HG02798 (cell line): Measurements from ENCODE around the gene RPTN.

Experiments
- ATAC-seq: cut with Tn5 transposase; IDR thresholded peaks from one replicate; pipeline ENCODE4 v1.9.1; 2021; ENCODE audit warnings: mild to moderate bottlenecking; ENCODE audit not compliant: unreplicated experiment, poor library complexity

RPTN gene

GRCh38 chr1:152159144-152159543 is at the start of gene RPTN:
Gene RPTN (minus strand): TSS chr1:152159228. CDS start chr1:152157889, 1,339 bp downstream.
- ATAC-seq, result no peak

GRCh38 chr1:152198982-152199381 is 40.0 kb upstream of the RPTN start:
- no peak for ATAC-seq

GRCh38 chr1:152197361-152197941 is 38.4 kb upstream of the RPTN start:
- no peak for ATAC-seq

GRCh38 chr1:152191711-152192110 is 32.7 kb upstream of the RPTN start:
- no peak for ATAC-seq

GRCh38 chr1:152191260-152191659 is 32.2 kb upstream of the RPTN start:
- ATAC-seq, result no peak

- ATAC-seq, result no peak
Measured at GRCh38 chr1:152190589-152190988, 31.6 kb upstream of the RPTN start.

GRCh38 chr1:152189657-152190442 is 30.8 kb upstream of the RPTN start:
- ATAC-seq, result peak; percentile 37

- peak; percentile 62 for ATAC-seq
Measured at GRCh38 chr1:152188673-152189591, 29.9 kb upstream of the RPTN start.

GRCh38 chr1:152186556-152187285 is 27.7 kb upstream of the RPTN start:
- no peak for ATAC-seq

- ATAC-seq, result no peak
Measured at GRCh38 chr1:152185544-152186391, 26.7 kb upstream of the RPTN start.

- ATAC-seq, result no peak
Measured at GRCh38 chr1:152182944-152183361, 23.9 kb upstream of the RPTN start.

- ATAC-seq, result no peak
Measured at GRCh38 chr1:152182431-152182830, 23.4 kb upstream of the RPTN start.

GRCh38 chr1:152179566-152179965 is 20.5 kb upstream of the RPTN start:
- ATAC-seq, result no peak

GRCh38 chr1:152170287-152170905 is 11.4 kb upstream of the RPTN start:
- no peak for ATAC-seq

- no peak for ATAC-seq
Measured at GRCh38 chr1:152169366-152170025, 10.5 kb upstream of the RPTN start.

GRCh38 chr1:152168535-152168868 is 9.5 kb upstream of the RPTN start:
- no peak for ATAC-seq

- no peak for ATAC-seq
Measured at GRCh38 chr1:152167835-152168534, 9.0 kb upstream of the RPTN start.

GRCh38 chr1:152166966-152167365 is 7.9 kb upstream of the RPTN start:
- ATAC-seq, result no peak
